Measurements from ENCODE around the gene RAB8A. TPM values are rescaled to one million over a fixed set of nuclear protein-coding genes. Genes with fewer than 3 reads are reported as not detected.

Gene RAB8A
- total RNA-seq (2022; extraction: Qiagen RNA extraction): 48.6 to 105 TPM (median 50.6 TPM) in 5 replicates

GRCh38 chr19:16111160-16111908, at the start of gene RAB8A:
Gene RAB8A, plus strand, starts transcription at chr19:16111889. Its CDS starts 13 bp downstream, at chr19:16111902.

DNA sequence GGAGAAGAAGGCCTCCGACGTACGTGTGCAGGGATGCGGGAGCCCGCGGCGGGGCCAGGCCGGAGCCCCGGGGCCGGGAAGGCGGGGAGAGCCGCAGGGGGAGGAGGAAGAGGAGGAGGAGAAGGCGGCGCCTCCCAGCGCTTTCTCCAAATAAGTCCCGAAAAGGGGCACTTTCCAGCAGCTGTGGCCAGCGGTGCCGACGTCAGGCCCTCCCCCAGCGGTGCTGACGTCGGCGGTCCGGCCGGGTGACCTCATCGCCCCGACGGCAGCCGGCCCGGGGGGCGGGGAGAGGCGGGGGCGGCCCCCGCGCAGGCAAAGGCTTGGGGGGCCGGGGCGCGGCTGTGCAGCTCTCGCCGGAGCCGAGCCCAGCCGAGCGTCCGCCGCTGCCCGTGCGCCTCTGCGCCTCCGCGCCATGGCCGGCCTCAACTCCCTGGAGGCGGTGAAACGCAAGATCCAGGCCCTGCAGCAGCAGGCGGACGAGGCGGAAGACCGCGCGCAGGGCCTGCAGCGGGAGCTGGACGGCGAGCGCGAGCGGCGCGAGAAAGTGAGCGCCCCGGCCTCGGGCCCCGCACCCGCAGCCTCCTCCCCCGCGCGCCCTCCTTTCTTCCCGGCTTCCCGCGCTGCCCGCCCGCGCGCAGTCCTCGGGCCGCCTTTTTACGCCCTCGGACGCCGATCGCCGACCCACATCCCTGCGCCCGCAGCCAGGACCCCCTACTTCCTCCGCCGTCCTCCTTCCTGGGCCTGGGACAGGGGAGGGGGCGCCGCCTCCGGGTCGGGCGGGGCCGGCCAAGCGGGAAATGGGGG, 35.3 kb upstream of the RAB8A start, which contains the start of gene TPM4:
Gene TPM4, plus strand, starts transcription at position 342 of the 804 bp plus-strand sequence. Its CDS starts 71 bp downstream, at position 413.

GRCh38 chr19:16143399-16144215, 31.9 kb downstream of the RAB8A start, which contains the start of gene HSH2D:
Gene HSH2D, plus strand, starts transcription at chr19:16143685. Its CDS starts 5,066 bp downstream, at chr19:16148751.

Other genes starting within 250 kb of the RAB8A start
- 0.06 to 0.17 TPM (median 0.17 TPM) in 4 of 5 replicates, not detected in the other for gene CYP4F2, start 213.8 kb upstream of the RAB8A start, total RNA-seq (2022; extraction: Qiagen RNA extraction)
- 4.9 to 7.0 TPM (median 5.2 TPM) in 5 replicates for gene CYP4F11, start 177.4 kb upstream of the RAB8A start, total RNA-seq (2022; extraction: Qiagen RNA extraction)
- gene OR10H4, start 162.9 kb upstream of the RAB8A start, total RNA-seq (2022; extraction: Qiagen RNA extraction): not detected in 5 replicates
- 389 to 533 TPM (median 474 TPM) in 5 replicates for gene TPM4, start 35.4 kb upstream of the RAB8A start, total RNA-seq (2022; extraction: Qiagen RNA extraction)
- not detected in 5 replicates for gene HSH2D, start 31.8 kb downstream of the RAB8A start, total RNA-seq (2022; extraction: Qiagen RNA extraction)
- not detected in 5 replicates for gene CIB3, start 61.6 kb downstream of the RAB8A start, total RNA-seq (2022; extraction: Qiagen RNA extraction)
- gene FAM32A, start 73.5 kb downstream of the RAB8A start, total RNA-seq (2022; extraction: Qiagen RNA extraction): 91.4 to 97.8 TPM (median 95.3 TPM) in 5 replicates
- gene AP1M1, start 86.0 kb downstream of the RAB8A start, total RNA-seq (2022; extraction: Qiagen RNA extraction): 62.9 to 70.0 TPM (median 67.0 TPM) in 5 replicates
- 15.4 to 33.7 TPM (median 25.2 TPM) in 5 replicates for gene KLF2, start 212.9 kb downstream of the RAB8A start, total RNA-seq (2022; extraction: Qiagen RNA extraction)